Femur (tissue), 1 donor: ENCODE data around the gene SRCIN1.
A peak's percentile ranks its signal among the peaks of the same experiment; 100 is the strongest.

ENCODE experiments used
- DNase-seq: peaks from one replicate; pipeline ENCODE4 v3.0.0-alpha.2; 2017

Gene SRCIN1

GRCh38 chr17:38599398-38599856 is 6.3 kb downstream of the SRCIN1 start:
- no peak for DNase-seq

GRCh38 chr17:38598995-38599394 is 6.8 kb downstream of the SRCIN1 start:
- DNase-seq: no peak

GRCh38 chr17:38598536-38598935 is 7.2 kb downstream of the SRCIN1 start:
- peak; percentile 40 for DNase-seq

GRCh38 chr17:38597375-38597774 is 8.4 kb downstream of the SRCIN1 start:
- DNase-seq: no peak

- no peak for DNase-seq
Measured at GRCh38 chr17:38596651-38597050, 9.1 kb downstream of the SRCIN1 start.

- DNase-seq: no peak
Measured at GRCh38 chr17:38595892-38596291, 9.9 kb downstream of the SRCIN1 start.

GRCh38 chr17:38594152-38594551 is 11.6 kb downstream of the SRCIN1 start:
- DNase-seq: no peak

- DNase-seq: no peak
Measured at GRCh38 chr17:38592487-38592886, 13.3 kb downstream of the SRCIN1 start.

GRCh38 chr17:38591759-38592241 is 14.0 kb downstream of the SRCIN1 start:
- DNase-seq: no peak

GRCh38 chr17:38590988-38591758 is 14.6 kb downstream of the SRCIN1 start:
- DNase-seq: no peak

GRCh38 chr17:38589462-38590114 is 16.2 kb downstream of the SRCIN1 start:
- DNase-seq: no peak

- no peak for DNase-seq
Measured at GRCh38 chr17:38588788-38589174, 17.0 kb downstream of the SRCIN1 start.

- DNase-seq: no peak
Measured at GRCh38 chr17:38587947-38588787, 17.6 kb downstream of the SRCIN1 start.

- DNase-seq: no peak
Measured at GRCh38 chr17:38587203-38587602, 18.5 kb downstream of the SRCIN1 start.

GRCh38 chr17:38586788-38587187 is 19.0 kb downstream of the SRCIN1 start:
- DNase-seq: no peak

- no peak for DNase-seq
Measured at GRCh38 chr17:38585918-38586529, 19.7 kb downstream of the SRCIN1 start.

- no peak for DNase-seq
Measured at GRCh38 chr17:38585056-38585917, 20.5 kb downstream of the SRCIN1 start.

GRCh38 chr17:38584350-38584925 is 21.3 kb downstream of the SRCIN1 start:
- DNase-seq: no peak

- no peak for DNase-seq
Measured at GRCh38 chr17:38583828-38584349, 21.9 kb downstream of the SRCIN1 start.

GRCh38 chr17:38583176-38583575 is 22.6 kb downstream of the SRCIN1 start:
- DNase-seq: no peak

- DNase-seq: no peak
Measured at GRCh38 chr17:38582069-38582468, 23.7 kb downstream of the SRCIN1 start.
